Activated CD8-positive, alpha-beta memory T cell treated with anti-CD3 and anti-CD28 coated beads, Interleukin-2, amount 50 U/mL, for 4 hours (primary cell): Measurements from ENCODE around the gene SPEM3.
"Not testable (repeated sequence)": the region's sequence is repeated elsewhere in the genome, so short reads cannot be mapped to it uniquely, and the experiment has no call there.

Experiments
- DNase-seq: peaks from one replicate; pipeline ENCODE4 v3.0.0-alpha.2; 2020

Gene SPEM3

GRCh38 chr17:7443499-7444485 lies 15.1 kb downstream of the SPEM3 start:
- no peak for DNase-seq

DNA sequence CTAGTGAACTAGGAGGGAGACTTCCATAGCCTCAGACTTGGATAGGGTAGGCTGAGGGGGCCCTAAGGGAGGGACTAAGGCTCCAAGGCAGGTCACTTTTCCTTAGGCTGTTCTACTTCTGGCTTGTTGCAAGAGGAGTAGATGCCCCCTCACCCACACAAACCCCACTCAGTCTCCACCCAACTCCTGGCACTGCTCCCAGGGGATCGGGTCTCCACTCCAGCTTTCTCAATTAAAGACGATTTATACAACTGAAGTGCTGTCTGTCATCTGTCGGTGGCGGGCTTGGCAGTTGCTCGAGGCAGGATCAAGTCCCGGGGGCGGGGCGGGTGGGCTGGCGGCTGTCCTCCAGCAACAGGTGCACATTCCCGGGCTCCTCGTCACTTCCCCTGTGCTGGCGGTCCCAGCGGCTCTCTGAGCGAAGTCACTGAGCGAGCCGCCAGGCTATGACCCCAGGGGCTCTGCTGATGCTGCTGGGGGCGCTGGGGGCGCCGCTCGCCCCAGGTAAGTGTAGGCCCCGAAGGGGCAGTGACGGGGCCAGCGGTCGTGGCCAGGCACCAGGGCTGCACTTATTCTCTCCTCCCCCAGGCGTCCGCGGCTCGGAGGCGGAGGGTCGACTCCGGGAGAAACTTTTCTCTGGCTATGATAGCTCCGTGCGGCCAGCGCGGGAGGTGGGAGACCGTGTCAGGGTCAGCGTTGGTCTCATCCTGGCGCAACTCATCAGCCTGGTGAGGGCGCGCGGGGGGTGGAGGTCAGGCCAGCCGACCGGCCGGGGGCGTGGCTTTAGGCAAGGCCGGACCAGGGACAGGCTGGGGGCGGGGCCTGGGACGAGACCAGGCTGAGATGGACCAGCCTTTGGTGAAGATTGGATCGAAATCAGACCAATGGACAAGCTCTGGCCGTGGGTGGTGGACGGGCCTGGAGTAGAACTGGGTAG lies 16.3 kb downstream of the SPEM3 start, which contains the start of gene CHRNB1:
Gene CHRNB1, plus strand, starts transcription at position 380 of the 937 bp plus-strand sequence. Its CDS starts 67 bp downstream, at position 447.
- peak; percentile 14 for DNase-seq

- peak; percentile 34 for DNase-seq
These were observed 16.9 kb downstream of the SPEM3 start for GRCh38 chr17:7445619-7445968.

GRCh38 chr17:7448461-7448860 lies 19.8 kb downstream of the SPEM3 start:
- no peak for DNase-seq

DNA sequence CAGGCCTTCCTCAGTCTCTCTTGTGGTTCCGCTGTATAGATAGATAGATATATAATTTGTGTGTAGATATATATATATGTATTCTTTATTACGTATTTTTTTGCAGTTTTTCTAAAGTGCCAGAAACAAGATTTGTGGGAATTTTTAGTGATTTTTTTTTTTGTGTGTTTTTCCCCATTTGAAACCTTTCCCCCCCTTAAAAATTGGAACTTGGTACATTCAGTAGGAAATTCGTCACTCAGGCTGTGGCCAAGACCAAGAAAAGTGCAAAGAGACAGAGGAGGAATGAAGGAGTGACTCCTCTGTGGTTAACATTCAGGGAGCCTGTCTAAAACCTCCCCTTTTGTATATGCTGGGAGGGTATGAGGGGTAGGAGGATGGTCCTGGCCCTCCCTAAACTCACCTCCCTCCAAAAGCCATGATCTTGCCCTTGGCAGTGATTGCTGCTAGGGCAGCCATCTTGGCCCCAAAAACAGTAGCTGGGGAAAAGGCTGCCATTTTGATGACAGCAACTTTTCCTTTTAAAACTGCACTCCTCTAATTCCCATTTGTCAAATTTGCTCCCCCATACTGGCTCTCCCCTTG lies 31.4 kb downstream of the SPEM3 start:
- no peak for DNase-seq

DNA sequence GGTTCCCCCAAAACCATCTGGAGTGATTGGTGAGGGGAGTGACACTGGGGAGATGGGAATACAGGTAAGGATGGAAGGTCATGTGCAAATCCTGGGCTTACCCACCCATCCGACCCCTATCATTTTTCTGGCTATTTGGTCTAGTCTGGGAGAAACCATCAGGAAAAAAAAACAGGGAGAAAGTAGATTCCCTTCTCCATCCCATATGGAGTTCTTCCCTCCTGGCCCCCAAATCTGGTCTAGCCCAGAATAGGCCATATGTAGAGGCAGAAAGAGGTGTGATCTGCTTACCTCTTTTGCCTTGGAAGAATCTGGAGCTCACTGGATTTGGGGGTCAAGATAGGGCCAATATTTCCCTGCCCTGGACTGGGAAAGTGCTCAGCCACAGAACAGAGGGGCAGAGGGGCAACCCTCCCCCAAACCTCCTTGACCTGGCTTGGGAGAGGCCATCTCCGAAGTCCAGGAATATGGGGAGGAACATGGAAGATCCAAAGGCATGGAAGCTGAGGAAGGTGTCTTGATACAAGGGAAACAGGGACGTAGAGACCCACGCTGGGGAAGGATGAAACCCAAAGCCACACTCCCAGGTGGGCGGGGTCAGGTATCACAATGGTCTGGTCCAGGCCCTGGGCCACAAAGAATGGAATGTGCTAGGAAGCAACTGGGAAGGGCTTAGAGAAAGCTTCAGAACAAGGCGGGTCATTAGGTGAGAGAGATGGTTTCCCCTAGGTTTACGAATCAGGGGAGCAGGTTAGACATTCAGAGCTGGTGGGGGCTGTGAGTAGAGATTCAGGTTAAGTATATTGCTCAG lies 32.4 kb downstream of the SPEM3 start:
- no peak for DNase-seq

GRCh38 chr17:7462474-7463371 lies 34.1 kb downstream of the SPEM3 start:
- no peak for DNase-seq

- no peak for DNase-seq
These were observed 34.8 kb downstream of the SPEM3 start for GRCh38 chr17:7463372-7463846.

- no peak for DNase-seq
These were observed 35.4 kb downstream of the SPEM3 start for GRCh38 chr17:7464081-7464480.

- no peak for DNase-seq
These were observed 37.1 kb downstream of the SPEM3 start for GRCh38 chr17:7465597-7466275.

GRCh38 chr17:7466318-7466638 lies 37.6 kb downstream of the SPEM3 start:
- DNase-seq = no peak

GRCh38 chr17:7466639-7467341 lies 38.1 kb downstream of the SPEM3 start:
- no peak for DNase-seq

DNA sequence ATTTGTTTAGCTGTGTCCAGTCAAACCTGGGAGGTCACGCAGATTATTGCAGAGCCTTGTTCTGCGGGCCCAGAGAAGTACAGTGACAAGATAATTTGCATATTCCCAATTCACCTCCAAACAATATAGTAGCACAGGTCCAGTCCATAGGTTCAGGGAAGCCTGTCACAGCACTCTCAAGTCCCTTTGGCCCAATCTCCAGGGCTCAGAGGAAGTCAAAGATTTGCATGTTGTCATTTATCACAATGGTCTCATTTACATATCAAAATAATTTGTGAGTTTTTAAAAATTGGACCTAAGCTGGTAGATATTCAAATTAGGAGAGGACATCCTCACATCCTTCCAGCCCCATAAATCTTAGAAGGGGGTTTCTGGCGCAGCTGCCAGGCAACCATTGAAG lies 38.8 kb downstream of the SPEM3 start:
- DNase-seq = no peak

GRCh38 chr17:7468290-7468689 lies 39.6 kb downstream of the SPEM3 start:
- DNase-seq = no peak

- no peak for DNase-seq
These were observed 40.2 kb downstream of the SPEM3 start for GRCh38 chr17:7468804-7469389.

DNA sequence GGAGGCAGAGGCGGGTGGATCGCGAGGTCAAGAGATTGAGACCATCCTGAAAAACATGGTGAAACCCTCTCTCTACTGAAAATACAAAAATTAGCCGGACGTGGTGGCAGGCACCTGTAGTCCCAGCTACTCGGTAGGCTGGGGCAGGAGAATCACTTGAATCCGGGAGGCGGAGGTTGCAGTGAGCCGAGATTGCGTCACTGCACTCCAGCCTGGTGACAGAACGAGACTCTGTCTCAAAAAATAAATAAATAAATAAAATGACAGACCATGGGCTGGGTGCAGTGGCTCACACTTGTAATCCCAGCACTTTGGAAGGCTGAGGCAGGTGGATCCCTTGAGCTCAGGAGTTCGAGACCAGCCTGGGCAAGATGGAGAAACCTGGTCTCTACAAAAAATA lies 41.2 kb downstream of the SPEM3 start:
- not testable (repeated sequence) for DNase-seq

DNA sequence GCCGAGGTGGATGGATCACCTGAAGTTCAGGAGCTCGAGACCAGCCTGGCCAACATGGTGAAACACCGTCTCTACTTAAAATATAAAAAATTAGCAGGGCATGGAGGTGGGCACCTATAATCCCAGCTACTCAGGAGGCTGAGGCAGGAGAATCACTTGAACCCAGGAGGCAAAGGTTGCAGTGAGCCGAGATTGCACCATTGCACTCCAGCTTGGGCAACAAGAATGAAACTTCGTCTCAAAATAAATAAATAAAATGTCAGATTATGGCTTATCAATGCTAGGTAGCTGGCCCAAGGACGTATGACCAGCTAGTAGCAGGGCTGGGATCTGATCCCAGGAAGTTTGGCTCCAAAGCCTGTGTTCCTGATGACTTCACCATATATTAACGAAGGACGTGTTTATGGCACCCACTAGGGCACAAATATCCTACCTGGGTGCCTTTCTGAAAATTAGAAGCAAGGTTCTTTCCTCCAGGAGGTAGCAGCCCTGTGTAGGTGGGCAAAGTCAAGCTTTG lies 41.9 kb downstream of the SPEM3 start:
- DNase-seq = not testable (repeated sequence)

- no peak for DNase-seq
These were observed 43.1 kb downstream of the SPEM3 start for GRCh38 chr17:7471729-7472128.

GRCh38 chr17:7474767-7475166 lies 46.1 kb downstream of the SPEM3 start:
- not testable (repeated sequence) for DNase-seq
